Stomach (tissue), 9 donors: Measurements from ENCODE around the gene GBX1. TPM values are rescaled to one million over a fixed set of nuclear protein-coding genes. Genes with fewer than 3 reads are reported as not detected.
A peak's percentile ranks its signal among the peaks of the same experiment; 100 is the strongest.

ENCODE experiments used
- DNase-seq, 2 donors: peaks; one replicate each; pipeline versions ENCODE4 v3.0.0 to v3.0.0-alpha.2; 2013 to 2019
- H3K27ac ChIP-seq, 5 donors: fragments of 200-600 bp in 4 of 5; sonication (generic) in 4 of 5; one replicate each; pipeline ENCODE4 v1.5.1; 2013 to 2019; ENCODE audit warnings: mild to moderate bottlenecking in 1 of 5, moderate library complexity in 1 of 5
- H3K27me3 ChIP-seq, 3 donors: fragments of 200-600 bp; sonication (generic); one replicate each; pipeline ENCODE4 v1.5.1; 2017 to 2019; ENCODE audit warnings: mixed run types in 1 of 3
- H3K36me3 ChIP-seq, 4 donors: fragments of 200-600 bp; sonication (generic); 1 replicate in 3 of 4; 2 replicates in 1 of 4; pipeline ENCODE4 v1.5.1; 2016 to 2019
- H3K4me1 ChIP-seq, 4 donors: fragments of 200-600 bp; sonication (generic); one replicate each; pipeline ENCODE4 v1.5.1; 2016 to 2019
- H3K4me3 ChIP-seq, 4 donors: fragments of 200-600 bp; sonication (generic) in 3 of 4; one replicate each; pipeline ENCODE4 v1.5.1; 2016 to 2019; ENCODE audit warnings: mild to moderate bottlenecking in 1 of 4
- H3K9me3 ChIP-seq, 4 donors: fragments of 200-600 bp; sonication (generic); one replicate each; pipeline ENCODE4 v1.5.1; 2016 to 2019
- EP300 ChIP-seq: sonication (generic); formaldehyde crosslinking; IDR thresholded peaks from one replicate; pipeline ENCODE4 v1.6.1; 2017; ENCODE audit warnings: antibody characterized with exemption
- POLR2A ChIP-seq, 4 donors: fragments of 450-650 bp; IDR thresholded peaks; one replicate each; pipeline ENCODE4 v1.6.1; 2016; ENCODE audit warnings: antibody characterized with exemption in 4 of 4, control low read depth in 2 of 4, mild to moderate bottlenecking in 1 of 4, moderate library complexity in 1 of 4
- POLR2AphosphoS5 ChIP-seq, 3 donors: sonication (generic); formaldehyde crosslinking; IDR thresholded peaks; one replicate each; pipeline ENCODE4 v1.6.1; 2016; ENCODE audit warnings: antibody characterized with exemption in 3 of 3
- WGBS, 5 donors: extraction: QIAGEN DNeasy Blood & Tissue Kit in 3 of 5; methylation state at CpG; one replicate each; pipeline versions ENCODE4 v1.1.5 to v1.1.7; 2013 to 2018; 5-methylcytosine and 5-hydroxymethylcytosine counted together
- intact Hi-C: fragments of 100-400 bp; cut with DNase I; formaldehyde crosslinking; loops from one replicate; pipeline ENCODE4 v1.15.1; 2023; ENCODE audit warnings: low total_unique reads
- polyA plus RNA-seq, 3 donors: library from polyadenylated mRNA; stranded (reverse); fragments of 200-250 nt; gene quantifications; one replicate each; pipeline ENCODE4 v1.2.3, GENCODE V29; 2013
- total RNA-seq, 5 donors: library from RNA; depleted of rRNA; stranded (reverse); fragments of >200 nt; gene quantifications; one replicate each; pipeline versions ENCODE4 v1.1.0 to v1.2.3, GENCODE V29; 2014 to 2016
- TF ChIP-seq, protein P1 (sequence below), 7 experiments: fragments of 450-650 bp in 4 of 7; fragments of 200-600 bp in 3 of 7; sonication (generic) in 3 of 7; IDR thresholded peaks; one replicate each; pipeline ENCODE4 v1.5.1; 2016 to 2019; ENCODE audit warnings: antibody characterized with exemption in 7 of 7, control low read depth in 2 of 7, mild to moderate bottlenecking in 1 of 7
- donor health status: healthy with polysubstance abuse.
- donor health status: Bipolar disorder and iron deficiency.
- donor health status: healthy.

GBX1 gene
- total and polyA plus RNA-seq, 8 donors = not detected

DNA sequence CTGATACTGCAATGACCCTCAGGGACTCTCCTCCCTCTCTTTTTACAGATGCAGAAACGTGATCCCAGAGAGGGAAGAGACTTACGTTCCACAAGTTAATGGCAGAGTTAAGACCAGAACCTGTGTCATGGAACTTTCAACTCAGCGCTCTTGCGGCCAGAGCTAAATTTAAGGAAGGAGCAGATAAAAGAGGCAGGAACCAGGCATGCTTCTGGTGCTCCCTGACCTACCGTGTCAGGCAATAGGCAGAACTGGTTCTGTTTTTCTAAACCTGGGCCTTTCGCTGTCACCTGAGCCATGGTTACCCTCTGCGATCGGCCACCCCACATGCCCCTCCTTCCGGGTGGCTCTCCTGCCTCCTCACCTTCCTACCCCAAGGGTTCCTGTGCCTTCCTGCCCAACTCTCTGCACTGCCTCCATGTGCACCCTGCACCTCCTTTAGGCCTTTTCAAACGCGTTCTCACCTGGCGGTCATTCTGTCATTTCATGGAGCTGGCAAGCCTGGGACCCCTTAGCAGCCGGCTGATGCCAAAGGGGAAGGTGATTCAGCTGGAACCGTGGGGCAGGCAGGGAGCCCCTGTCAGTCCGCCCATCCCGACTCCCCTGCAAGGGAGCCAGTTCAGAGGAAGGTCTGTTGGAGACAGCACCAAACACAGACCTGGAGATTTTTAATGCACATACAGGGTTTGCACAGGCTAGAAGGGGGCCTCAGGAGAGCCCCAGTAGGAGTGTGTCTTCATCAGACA is 7.7 kb upstream of the GBX1 start:
- WGBS, 5 donors = 80 to 83% (median 82%) methylated on average over 13 to 16 of the region's 16 CpGs
- TF ChIP-seq POLR2AphosphoS5 (IDR thresholded peaks at IDR 0.05) (no peak), EP300 (no peak), POLR2A (IDR thresholded peaks at IDR 0.05) (no peak)
- intact Hi-C loops = no loop called here
- H3K27ac ChIP-seq = no peak overlapping the region
- H3K4me3 ChIP-seq = no peak overlapping the region
- peak in 1 of 2 donors; percentile 7 for DNase-seq
- H3K9me3 ChIP-seq = no peaks in the 10 kb centered on the region
- H3K36me3 ChIP-seq = no peaks in the 10 kb centered on the region
- peaks cover 0 to 10% (median 5%) of the 10 kb centered on the region in 4 donors for H3K4me1 ChIP-seq
- H3K27me3 ChIP-seq = peaks cover 0 to 95% (median 43%) of the 10 kb centered on the region in 3 donors

DNA sequence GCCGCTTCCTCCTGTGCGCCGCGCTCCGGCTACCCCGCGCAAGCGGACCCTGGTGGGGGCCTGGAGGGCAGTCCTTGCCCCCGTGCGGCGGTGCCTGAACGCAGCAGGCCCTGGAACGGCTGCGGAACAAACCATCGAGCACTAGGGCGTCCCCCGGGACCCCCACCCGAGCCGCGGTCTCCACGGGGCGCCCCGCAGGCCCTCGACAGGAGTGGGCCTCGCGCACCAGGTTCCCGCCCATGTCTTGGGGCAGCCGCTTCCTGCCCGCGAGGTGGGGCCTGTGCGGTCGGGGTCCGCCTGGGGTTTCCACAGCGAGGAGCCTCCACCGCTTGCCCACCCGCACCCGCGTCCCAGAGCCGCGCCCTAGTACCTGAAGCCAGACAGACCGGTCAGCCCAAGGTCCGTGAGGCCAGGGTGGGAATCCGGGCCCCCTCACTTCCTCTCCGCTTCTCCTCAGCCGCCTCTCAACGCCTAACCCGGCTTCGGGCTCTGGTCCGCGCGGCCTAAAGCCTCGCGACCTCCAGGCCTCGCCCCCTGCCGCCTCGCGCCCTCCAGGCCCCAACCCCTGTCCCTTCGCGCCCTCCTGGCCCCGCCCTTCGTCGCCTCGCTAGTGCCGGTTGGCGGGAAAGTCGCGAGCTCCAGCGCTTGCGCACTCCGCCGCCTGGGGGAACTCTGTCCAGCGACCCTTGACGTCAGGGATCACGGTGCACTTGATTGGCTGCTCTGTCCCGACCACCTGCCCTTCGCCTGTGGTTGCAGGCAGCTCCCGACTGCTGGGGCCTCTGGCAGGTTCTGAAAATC is 7.0 kb upstream of the GBX1 start:
- H3K4me1 ChIP-seq = peaks cover 0 to 10% (median 5%) of the 10 kb centered on the region in 4 donors
- H3K27ac ChIP-seq = no peak overlapping the region
- WGBS, 5 donors = 49 to 66% (median 57%) methylated on average over 47 to 77 of the region's 77 CpGs
- H3K4me3 ChIP-seq = no peak overlapping the region
- H3K36me3 ChIP-seq = no peaks in the 10 kb centered on the region
- intact Hi-C loops = no loop called here
- H3K27me3 ChIP-seq = peaks cover 0 to 95% (median 39%) of the 10 kb centered on the region in 3 donors
- DNase-seq = peak; percentile 27 to 75
- TF ChIP-seq POLR2A (IDR thresholded peaks at IDR 0.05) (no peak), EP300 (no peak), POLR2AphosphoS5 (IDR thresholded peaks at IDR 0.05) (no peak)
- TF ChIP-seq, protein P1, sequence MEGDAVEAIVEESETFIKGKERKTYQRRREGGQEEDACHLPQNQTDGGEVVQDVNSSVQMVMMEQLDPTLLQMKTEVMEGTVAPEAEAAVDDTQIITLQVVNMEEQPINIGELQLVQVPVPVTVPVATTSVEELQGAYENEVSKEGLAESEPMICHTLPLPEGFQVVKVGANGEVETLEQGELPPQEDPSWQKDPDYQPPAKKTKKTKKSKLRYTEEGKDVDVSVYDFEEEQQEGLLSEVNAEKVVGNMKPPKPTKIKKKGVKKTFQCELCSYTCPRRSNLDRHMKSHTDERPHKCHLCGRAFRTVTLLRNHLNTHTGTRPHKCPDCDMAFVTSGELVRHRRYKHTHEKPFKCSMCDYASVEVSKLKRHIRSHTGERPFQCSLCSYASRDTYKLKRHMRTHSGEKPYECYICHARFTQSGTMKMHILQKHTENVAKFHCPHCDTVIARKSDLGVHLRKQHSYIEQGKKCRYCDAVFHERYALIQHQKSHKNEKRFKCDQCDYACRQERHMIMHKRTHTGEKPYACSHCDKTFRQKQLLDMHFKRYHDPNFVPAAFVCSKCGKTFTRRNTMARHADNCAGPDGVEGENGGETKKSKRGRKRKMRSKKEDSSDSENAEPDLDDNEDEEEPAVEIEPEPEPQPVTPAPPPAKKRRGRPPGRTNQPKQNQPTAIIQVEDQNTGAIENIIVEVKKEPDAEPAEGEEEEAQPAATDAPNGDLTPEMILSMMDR (IDR thresholded peaks at IDR 0.05) = no peak
- H3K9me3 ChIP-seq = no peaks in the 10 kb centered on the region

DNA sequence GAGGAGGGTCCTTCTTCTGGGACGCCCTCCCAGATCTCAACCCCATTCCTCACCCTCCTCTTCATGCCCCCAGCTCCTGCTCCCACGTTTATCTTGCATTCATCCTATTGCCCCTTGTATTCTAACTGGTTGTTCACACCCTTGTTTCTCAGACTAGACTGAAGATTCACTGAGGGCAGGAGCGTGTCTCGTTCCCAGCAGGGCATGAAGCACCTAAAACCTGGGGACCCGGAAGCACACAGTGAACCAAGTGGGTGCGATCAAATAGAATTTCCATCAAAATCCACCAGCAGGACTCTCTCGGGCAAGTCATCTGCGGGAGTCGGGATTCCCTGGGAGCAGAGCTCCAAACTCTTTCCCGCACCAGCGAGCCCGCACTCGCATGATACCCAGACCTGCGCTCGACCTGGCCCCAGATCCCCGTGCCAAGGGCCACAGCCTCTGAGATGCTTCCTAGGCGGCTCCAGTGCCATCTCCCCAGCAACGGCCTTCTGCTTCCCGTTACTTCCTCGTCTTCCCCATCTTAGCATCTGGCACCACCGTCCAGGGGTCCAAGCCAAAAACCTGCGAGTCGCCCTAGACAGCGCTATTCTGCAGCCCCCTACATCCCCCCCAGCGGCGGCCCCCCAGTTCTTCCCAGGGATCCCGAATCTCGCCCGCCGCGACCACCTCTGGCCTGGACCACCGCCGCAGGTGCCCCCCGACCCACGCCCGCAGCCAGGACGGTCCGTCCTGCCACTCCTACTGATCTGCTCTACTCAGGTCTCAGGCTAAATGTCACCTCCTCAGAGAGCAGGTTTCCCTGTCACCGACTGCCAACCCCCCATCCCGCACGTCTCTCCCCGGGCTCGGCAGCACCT is 6.1 kb upstream of the GBX1 start:
- WGBS, 5 donors = 84 to 88% (median 87%) methylated on average over 42 to 43 of the region's 43 CpGs
- no peak overlapping the region for H3K4me3 ChIP-seq
- no peaks in the 10 kb centered on the region for H3K9me3 ChIP-seq
- intact Hi-C loops = no loop called here
- no peak overlapping the region for H3K27ac ChIP-seq
- H3K36me3 ChIP-seq = no peaks in the 10 kb centered on the region
- peaks cover 0 to 10% (median 5%) of the 10 kb centered on the region in 4 donors for H3K4me1 ChIP-seq
- DNase-seq = peak in 1 of 2 donors; percentile 22
- TF ChIP-seq POLR2AphosphoS5 (IDR thresholded peaks at IDR 0.05) (no peak), EP300 (no peak), POLR2A (IDR thresholded peaks at IDR 0.05) (no peak)
- TF ChIP-seq, protein P1 (IDR thresholded peaks at IDR 0.05) = no peak
- H3K27me3 ChIP-seq = peaks cover 0 to 95% (median 40%) of the 10 kb centered on the region in 3 donors

- Histone ChIP-seq H3K36me3 (no peaks in the 10 kb centered on the region), H3K27me3 (peaks cover 0 to 95% (median 51%) of the 10 kb centered on the region in 3 donors), H3K9me3 (no peaks in the 10 kb centered on the region), H3K27ac (no peak overlapping the region), H3K4me3 (no peak overlapping the region), H3K4me1 (peaks cover 8 to 21% (median 14%) of the 10 kb centered on the region in 4 donors)
- 20 to 37% (median 21%) methylated on average over 26 to 42 of the region's 42 CpGs for whole genome bisulfite sequencing, 5 donors
- DNase-seq = peak; percentile 85 to 93
- intact Hi-C loops = no loop called here
- TF ChIP-seq EP300 (no peak), POLR2AphosphoS5 (IDR thresholded peaks at IDR 0.05) (peak; percentile 16 to 86 (median 21))
- TF ChIP-seq, protein P1 (IDR thresholded peaks at IDR 0.05) = peak in 6 of 7 experiments; percentile 83 to 100 (median 100)
These were observed 5.0 kb upstream of the GBX1 start for GRCh38 chr7:151172273-151173141.
